NCI-H345 treated with DMSO at 0.1 percent for 48 hours (cell line): ENCODE data around the gene CCR4.
A peak's percentile ranks its signal among the peaks of the same experiment; 100 is the strongest.
"Not testable (repeated sequence)": the region's sequence is repeated elsewhere in the genome, so short reads cannot be mapped to it uniquely, and the experiment has no call there.

Source experiments
- DNase-seq: peaks from one replicate; lab custom pipeline; 2025; ENCODE audit not compliant: unreplicated experiment; lab: John Stamatoyannopoulos, UW

CCR4 gene

GRCh38 chr3:32950516-32950915 lies 928 bp upstream of the CCR4 start:
- no peak for DNase-seq

GRCh38 chr3:32952369-32953077 lies 1.1 kb downstream of the CCR4 start:
- DNase-seq: no peak

- no peak for DNase-seq
These were observed 3.1 kb downstream of the CCR4 start for GRCh38 chr3:32954506-32954905.

- DNase-seq: no peak
These were observed 5.5 kb downstream of the CCR4 start for GRCh38 chr3:32956750-32957570.

GRCh38 chr3:32958509-32958908 lies 7.1 kb downstream of the CCR4 start:
- no peak for DNase-seq

- no peak for DNase-seq
These were observed 7.9 kb downstream of the CCR4 start for GRCh38 chr3:32959371-32959770.

- no peak for DNase-seq
These were observed 9.1 kb downstream of the CCR4 start for GRCh38 chr3:32960404-32961170.

- DNase-seq: no peak
These were observed 9.8 kb downstream of the CCR4 start for GRCh38 chr3:32961189-32961715.

GRCh38 chr3:32963871-32964270 lies 12.4 kb downstream of the CCR4 start:
- DNase-seq: no peak

- DNase-seq: not testable (repeated sequence)
These were observed 13.3 kb downstream of the CCR4 start for GRCh38 chr3:32964781-32965180.

GRCh38 chr3:32965617-32966213 lies 14.3 kb downstream of the CCR4 start:
- not testable (repeated sequence) for DNase-seq

- not testable (repeated sequence) for DNase-seq
These were observed 15.2 kb downstream of the CCR4 start for GRCh38 chr3:32966627-32967026.

GRCh38 chr3:32968166-32968919 lies 16.9 kb downstream of the CCR4 start:
- DNase-seq: no peak

- DNase-seq: no peak
These were observed 17.5 kb downstream of the CCR4 start for GRCh38 chr3:32968920-32969389.

- DNase-seq: peak; percentile 53
These were observed 18.2 kb downstream of the CCR4 start for GRCh38 chr3:32969656-32970055.

- not testable (repeated sequence) for DNase-seq
These were observed 19.8 kb downstream of the CCR4 start for GRCh38 chr3:32971291-32971690.

- no peak for DNase-seq
These were observed 21.2 kb downstream of the CCR4 start for GRCh38 chr3:32972482-32973146.

- no peak for DNase-seq
These were observed 22.5 kb downstream of the CCR4 start for GRCh38 chr3:32973982-32974381.

- DNase-seq: no peak
These were observed 24.6 kb downstream of the CCR4 start for GRCh38 chr3:32975891-32976595.
